H9 (cell line): ENCODE results near the gene EPB41. TPM values are rescaled to one million over a fixed set of nuclear protein-coding genes. Genes with fewer than 3 reads are reported as not detected.

Source experiments
- DNase-seq: peaks from one replicate; pipeline ENCODE4 v3.0.0-alpha.2; 2017
- H2AFZ ChIP-seq: one replicate; pipeline ENCODE4 v1.6.1; 2013; ENCODE audit warnings: mild to moderate bottlenecking, low read length, control low read depth, moderate library complexity
- H2AK5ac ChIP-seq: 2 replicates; pipeline ENCODE4 v1.6.1; 2013; ENCODE audit warnings: low read length, control low read depth, mixed read lengths; ENCODE audit not compliant: insufficient read length
- H2BK120ac ChIP-seq: one replicate; pipeline ENCODE4 v1.6.1; 2013; ENCODE audit warnings: low read depth, mild to moderate bottlenecking, low read length, control low read depth, inconsistent platforms; ENCODE audit not compliant: poor library complexity, severe bottlenecking
- H2BK12ac ChIP-seq: 2 replicates; pipeline ENCODE4 v1.6.1; 2013; ENCODE audit warnings: low read length, control low read depth, mixed read lengths, low read depth; ENCODE audit not compliant: insufficient read length
- H2BK15ac ChIP-seq: 2 replicates; pipeline ENCODE4 v1.6.1; 2013; ENCODE audit warnings: low read depth, low read length, control low read depth
- H2BK20ac ChIP-seq: one replicate; pipeline ENCODE4 v1.6.1; 2013; ENCODE audit warnings: low read depth, mild to moderate bottlenecking, low read length, control low read depth, inconsistent platforms; ENCODE audit not compliant: poor library complexity, severe bottlenecking
- H2BK5ac ChIP-seq: 2 replicates; pipeline ENCODE4 v1.6.1; 2013; ENCODE audit warnings: low read length, control low read depth, mixed read lengths; ENCODE audit not compliant: insufficient read length
- H3K14ac ChIP-seq: 2 replicates; pipeline ENCODE4 v1.6.1; 2013; ENCODE audit warnings: low read length, control low read depth; ENCODE audit not compliant: insufficient read depth
- H3K18ac ChIP-seq: 2 replicates; pipeline ENCODE4 v1.6.1; 2013; ENCODE audit warnings: low read depth, mild to moderate bottlenecking, mixed read lengths, low read length, control low read depth; ENCODE audit not compliant: insufficient read length
- H3K23ac ChIP-seq: 2 replicates; pipeline ENCODE4 v1.6.1; 2013; ENCODE audit warnings: low read length, control low read depth, mixed read lengths, low read depth; ENCODE audit not compliant: insufficient read length
- H3K23me2 ChIP-seq: 2 replicates; pipeline ENCODE4 v1.6.1; 2013; ENCODE audit warnings: low read depth, mild to moderate bottlenecking, mixed read lengths, low read length, control low read depth; ENCODE audit not compliant: insufficient read length, poor library complexity, severe bottlenecking
- H3K27ac ChIP-seq: 2 replicates; pipeline ENCODE4 v1.5.1; 2013; ENCODE audit warnings: low read length, control low read depth, mixed read lengths, low read depth; ENCODE audit not compliant: insufficient read length
- H3K27me3 ChIP-seq: 2 replicates; pipeline ENCODE4 v1.6.1; 2013; ENCODE audit warnings: low read length, control low read depth, inconsistent platforms; ENCODE audit not compliant: insufficient read depth
- H3K4ac ChIP-seq: 2 replicates; pipeline ENCODE4 v1.6.1; 2013; ENCODE audit warnings: low read depth, mild to moderate bottlenecking, control low read depth, inconsistent platforms, low read length, moderate library complexity
- H3K4me1 ChIP-seq: 2 replicates; pipeline ENCODE4 v1.6.1; 2013; ENCODE audit warnings: low read length, control low read depth, inconsistent platforms; ENCODE audit not compliant: insufficient read depth
- H3K4me2 ChIP-seq: 2 replicates; pipeline ENCODE4 v1.6.1; 2013; ENCODE audit warnings: low read length, control low read depth, mixed read lengths; ENCODE audit not compliant: insufficient read length, insufficient read depth
- H3K56ac ChIP-seq: 2 replicates; pipeline ENCODE4 v1.6.1; 2013; ENCODE audit warnings: low read depth, mild to moderate bottlenecking, mixed read lengths, low read length, control low read depth; ENCODE audit not compliant: insufficient read length
- H3K79me1 ChIP-seq: 2 replicates; pipeline ENCODE4 v1.6.1; 2013; ENCODE audit warnings: low read depth, mild to moderate bottlenecking, moderate library complexity, low read length, control low read depth, inconsistent platforms; ENCODE audit not compliant: insufficient read depth, poor library complexity, severe bottlenecking
- H3K79me2 ChIP-seq: 2 replicates; pipeline ENCODE4 v1.6.1; 2013; ENCODE audit warnings: low read length, control low read depth, inconsistent platforms; ENCODE audit not compliant: insufficient read depth
- H3K9ac ChIP-seq: 2 replicates; pipeline ENCODE4 v1.6.1; 2013; ENCODE audit warnings: low read length, control low read depth, mixed read lengths; ENCODE audit not compliant: insufficient read length; ENCODE audit errors: extremely low read depth
- H3K9me3 ChIP-seq: one replicate; pipeline ENCODE4 v1.6.1; 2013; ENCODE audit warnings: low read depth, low read length, inconsistent platforms; ENCODE audit not compliant: control insufficient read depth
- H3T11ph ChIP-seq: one replicate; pipeline ENCODE4 v1.6.1; 2013; ENCODE audit warnings: mild to moderate bottlenecking, low read length, control low read depth, inconsistent platforms
- H4K20me1 ChIP-seq: one replicate; pipeline ENCODE4 v1.6.1; 2013; ENCODE audit not compliant: control insufficient read depth, insufficient read length, insufficient read depth
- H4K5ac ChIP-seq: 2 replicates; pipeline ENCODE4 v1.6.1; 2013; ENCODE audit warnings: low read depth, mild to moderate bottlenecking, mixed read lengths, low read length, control low read depth; ENCODE audit not compliant: insufficient read length
- H4K8ac ChIP-seq: replicated peaks from 2 replicates; pipeline ENCODE4 v1.6.1; 2013; ENCODE audit warnings: low read length, control low read depth, mixed read lengths, low read depth; ENCODE audit not compliant: insufficient read length
- H4K91ac ChIP-seq: 2 replicates; pipeline ENCODE4 v1.6.1; 2013; ENCODE audit warnings: low read depth, mild to moderate bottlenecking, moderate library complexity, mixed read lengths, low read length, control low read depth; ENCODE audit not compliant: insufficient read length
- H3K27ac Mint-ChIP-seq, 3 experiments: 2 replicates in 2 of 3; 3 replicates in 1 of 3; pipeline ENCODE4 v1.8.0; 2020 to 2021; ENCODE audit warnings: mixed read lengths in 3 of 3, mild to moderate bottlenecking in 1 of 3, moderate library complexity in 1 of 3
- H3K27me3 Mint-ChIP-seq: 2 replicates; pipeline ENCODE4 v1.8.0; 2021; ENCODE audit warnings: low read depth, mild to moderate bottlenecking, moderate library complexity, mixed read lengths
- H3K36me3 Mint-ChIP-seq, 3 experiments: 2 replicates in 2 of 3; 3 replicates in 1 of 3; pipeline ENCODE4 v1.8.0; 2020 to 2021; ENCODE audit warnings: low read depth in 3 of 3, mixed read lengths in 3 of 3; ENCODE audit not compliant: insufficient read depth in 1 of 3
- H3K4me1 Mint-ChIP-seq, 2 experiments: 2 replicates each; pipeline ENCODE4 v1.8.0; 2020; ENCODE audit warnings: mixed read lengths in 2 of 2
- H3K4me3 Mint-ChIP-seq, 2 experiments: 2 replicates in 1 of 2; 3 replicates in 1 of 2; pipeline ENCODE4 v1.8.0; 2020 to 2021; ENCODE audit warnings: mild to moderate bottlenecking in 2 of 2, mixed read lengths in 2 of 2, moderate library complexity in 1 of 2
- H3K9me3 Mint-ChIP-seq, 2 experiments: 2 replicates in 1 of 2; 3 replicates in 1 of 2; pipeline ENCODE4 v1.8.0; 2020; ENCODE audit warnings: mild to moderate bottlenecking in 2 of 2, mixed read lengths in 2 of 2, moderate library complexity in 1 of 2
- CTCF ChIP-seq: fragments of 200-600 bp; sonication (generic); conservative IDR thresholded peaks from 3 replicates; pipeline ENCODE4 v1.8.0; 2021; ENCODE audit warnings: antibody characterized with exemption, mild to moderate bottlenecking
- WGBS: extraction: QIAGEN DNeasy Blood & Tissue Kit; methylation state at CpG from one replicate; pipeline ENCODE4 v1.1.7; 2013; ENCODE audit warnings: missing lambda C conversion rate, low lambda C conversion rate, mixed read lengths; ENCODE audit not compliant: insufficient read length; ENCODE audit errors: extremely low coverage; 5-methylcytosine and 5-hydroxymethylcytosine counted together
- total RNA-seq: library from RNA; stranded (reverse); gene quantifications from 2 replicates; pipeline ENCODE4 v1.2.1, GENCODE V29; 2021

EPB41 gene
- total RNA-seq, 1 experiment from 2014 or later: 75.4 TPM

- Histone ChIP-seq H2BK20ac (no peak overlapping the region), H4K8ac (no peak overlapping the region), H3K4ac (no peak overlapping the region), H3K4me2 (no peak overlapping the region), H3K27me3 (no peaks in the 10 kb centered on the region), H4K91ac (no peak overlapping the region), H3K18ac (no peak overlapping the region), H3K79me1 (no peaks in the 10 kb centered on the region), H4K5ac (no peak overlapping the region), H2BK120ac (no peak overlapping the region), H3K9ac (no peak overlapping the region), H3K56ac (no peak overlapping the region), H2BK15ac (no peak overlapping the region), H2BK5ac (no peak overlapping the region), H3K14ac (no peak overlapping the region), H4K20me1 (no peaks in the 10 kb centered on the region), H3K9me3 (no peaks in the 10 kb centered on the region), H2AK5ac (no peak overlapping the region), H3K79me2 (no peaks in the 10 kb centered on the region), H3K23me2 (no peaks in the 10 kb centered on the region), H2BK12ac (no peak overlapping the region), H3K23ac (no peak overlapping the region), H2AFZ (no peak overlapping the region), H3K4me1 (no peaks in the 10 kb centered on the region), H3T11ph (no peak overlapping the region), H3K27ac (no peak overlapping the region)
- WGBS: no CpG with 5 or more reads among the region's 2 CpGs
- peaks cover 0 to 1% of the 10 kb centered on the region in 2 experiments; a peak in 1 of 5 replicates for H3K9me3 Mint-ChIP-seq
- H3K27me3 Mint-ChIP-seq: no peaks in the 10 kb centered on the region
- peaks cover 6 to 10% of the 10 kb centered on the region in 2 experiments for H3K4me1 Mint-ChIP-seq
- no peak for DNase-seq
- peak overlapping the region in 1 of 3 experiments; percentile 30; a peak in 1 of 7 replicates for H3K27ac Mint-ChIP-seq
- no peak overlapping the region for H3K4me3 Mint-ChIP-seq
- no peak for TF ChIP-seq CTCF
- H3K36me3 Mint-ChIP-seq: no peaks in the 10 kb centered on the region
Measured at GRCh38 chr1:28899267-28899666, 15.1 kb upstream of the EPB41 start.
